Measurements from ENCODE around the gene DCC. TPM values are rescaled to one million over a fixed set of nuclear protein-coding genes. Genes with fewer than 3 reads are reported as not detected.

Gene DCC
- total and polyA plus RNA-seq, 3 donors from 2014 or later: 7.9 to 42.1 (median 24.5) TPM

GRCh38 chr18:53241161-53241560, 901.2 kb downstream of the DCC start:
- H3K27me3 ChIP-seq: no peaks in the 10 kb centered on the region
- 62 to 64% methylated on average over 3 of the region's 3 CpGs for WGBS, 2 donors
- TF ChIP-seq POLR2A (IDR thresholded peaks at IDR 0.05) (no peak), CTCF (IDR thresholded peaks at IDR 0.05) (no peak)
- no peak overlapping the region for H3K4me3 ChIP-seq
- intact Hi-C loops (cut with DNase I; ENCODE audit: low total_unique reads): no loop called here
- no peak overlapping the region for H3K27ac ChIP-seq
- H3K4me1 ChIP-seq: no peaks in the 10 kb centered on the region
- DNase-seq: no peak
- H3K36me3 ChIP-seq (ENCODE audit: low read depth, missing control alignments): no peaks in the 10 kb centered on the region
- H3K9me3 ChIP-seq: no peaks in the 10 kb centered on the region

- Histone ChIP-seq H3K9me3 (no peaks in the 10 kb centered on the region), H3K4me3 (no peak overlapping the region), H3K36me3 (ENCODE audit: low read depth, missing control alignments) (no peaks in the 10 kb centered on the region), H3K27ac (no peak overlapping the region), H3K27me3 (no peaks in the 10 kb centered on the region), H3K4me1 (no peaks in the 10 kb centered on the region)
- no peak for DNase-seq
- intact Hi-C loops (cut with DNase I; ENCODE audit: low total_unique reads): no loop called here
- 77 to 80% methylated on average over 1 of the region's 1 CpG for WGBS, 2 donors
- TF ChIP-seq CTCF (IDR thresholded peaks at IDR 0.05): no peak
- TF ChIP-seq POLR2A (IDR thresholded peaks at IDR 0.05): no peak
Observed at GRCh38 chr18:53253789-53254188, 913.8 kb downstream of the DCC start.

- TF ChIP-seq CTCF (IDR thresholded peaks at IDR 0.05): no peak
- no peak for TF ChIP-seq POLR2A (IDR thresholded peaks at IDR 0.05)
- 67 to 88% methylated on average over 1 of the region's 1 CpG for WGBS, 2 donors
- H3K4me1 ChIP-seq: no peaks in the 10 kb centered on the region
- H3K36me3 ChIP-seq (ENCODE audit: low read depth, missing control alignments): no peaks in the 10 kb centered on the region
- no peaks in the 10 kb centered on the region for H3K27me3 ChIP-seq
- H3K9me3 ChIP-seq: no peaks in the 10 kb centered on the region
- H3K4me3 ChIP-seq: no peak overlapping the region
- intact Hi-C loops (cut with DNase I; ENCODE audit: low total_unique reads): no loop called here
- no peak for DNase-seq
- no peak overlapping the region for H3K27ac ChIP-seq
Observed at GRCh38 chr18:53254265-53254664, 914.3 kb downstream of the DCC start.

GRCh38 chr18:53261241-53261640, 921.2 kb downstream of the DCC start:
- no peaks in the 10 kb centered on the region for H3K27me3 ChIP-seq
- intact Hi-C loops (cut with DNase I; ENCODE audit: low total_unique reads): no loop called here
- WGBS, 2 donors: 87 to 94% methylated on average over 5 of the region's 5 CpGs
- no peak for DNase-seq
- no peaks in the 10 kb centered on the region for H3K36me3 ChIP-seq (ENCODE audit: low read depth, missing control alignments)
- H3K9me3 ChIP-seq: no peaks in the 10 kb centered on the region
- no peak overlapping the region for H3K27ac ChIP-seq
- no peaks in the 10 kb centered on the region for H3K4me1 ChIP-seq
- no peak overlapping the region for H3K4me3 ChIP-seq
- TF ChIP-seq POLR2A (IDR thresholded peaks at IDR 0.05): no peak
- TF ChIP-seq CTCF (IDR thresholded peaks at IDR 0.05): no peak

- H3K27ac ChIP-seq: no peak overlapping the region
- DNase-seq: no peak
- H3K4me1 ChIP-seq: no peaks in the 10 kb centered on the region
- H3K9me3 ChIP-seq: no peaks in the 10 kb centered on the region
- H3K27me3 ChIP-seq: no peaks in the 10 kb centered on the region
- no peaks in the 10 kb centered on the region for H3K36me3 ChIP-seq (ENCODE audit: low read depth, missing control alignments)
- TF ChIP-seq CTCF (IDR thresholded peaks at IDR 0.05): no peak
- TF ChIP-seq POLR2A (IDR thresholded peaks at IDR 0.05): no peak
- no peak overlapping the region for H3K4me3 ChIP-seq
- intact Hi-C loops (cut with DNase I; ENCODE audit: low total_unique reads): no loop called here
- 90 to 94% methylated on average over 1 of the region's 1 CpG for WGBS, 2 donors
Observed at GRCh38 chr18:53266850-53267249, 926.9 kb downstream of the DCC start.

Measured in testis (tissue), 3 donors.